DMS53 (cell line): Measurements from ENCODE around the gene PERP.

ENCODE experiments used
- DNase-seq: peaks from one replicate; lab custom pipeline; 2025; lab: John Stamatoyannopoulos, UW

Gene PERP

GRCh38 chr6:138052783-138053182 is 54.4 kb downstream of the PERP start:
- no peak for DNase-seq

- DNase-seq, result no peak
These were observed 62.2 kb downstream of the PERP start for GRCh38 chr6:138044972-138045371.

GRCh38 chr6:138044458-138044857 is 62.8 kb downstream of the PERP start:
- DNase-seq, result no peak
